ENCODE results near the gene TTLL4.

Gene TTLL4

GRCh38 chr2:218792433-218792832 lies 81.8 kb downstream of the TTLL4 start:
- DNase-seq: no peak

GRCh38 chr2:218796691-218797090 lies 86.1 kb downstream of the TTLL4 start:
- no peak for DNase-seq

- no peak for DNase-seq
Observed at GRCh38 chr2:218798767-218799504, 88.3 kb downstream of the TTLL4 start.

- no peak for DNase-seq
Observed at GRCh38 chr2:218799990-218800389, 89.4 kb downstream of the TTLL4 start.

GRCh38 chr2:218802386-218802994 lies 91.9 kb downstream of the TTLL4 start:
- DNase-seq: peak in 2 of 6 experiments; percentile 4 to 15

GRCh38 chr2:218804817-218805216 lies 94.2 kb downstream of the TTLL4 start:
- no peak for DNase-seq

All from stimulated activated naive CD4-positive, alpha-beta T cell (primary cell).